ENCODE results near the gene TTC31. TPM values are rescaled to one million over a fixed set of nuclear protein-coding genes. Genes with fewer than 3 reads are reported as not detected.
"Not testable (repeated sequence)": the region's sequence is repeated elsewhere in the genome, so short reads cannot be mapped to it uniquely, and the experiment has no call there.

Gene TTC31
- total RNA-seq, 1 donor from 2014 or later: 20.9 TPM

DNA sequence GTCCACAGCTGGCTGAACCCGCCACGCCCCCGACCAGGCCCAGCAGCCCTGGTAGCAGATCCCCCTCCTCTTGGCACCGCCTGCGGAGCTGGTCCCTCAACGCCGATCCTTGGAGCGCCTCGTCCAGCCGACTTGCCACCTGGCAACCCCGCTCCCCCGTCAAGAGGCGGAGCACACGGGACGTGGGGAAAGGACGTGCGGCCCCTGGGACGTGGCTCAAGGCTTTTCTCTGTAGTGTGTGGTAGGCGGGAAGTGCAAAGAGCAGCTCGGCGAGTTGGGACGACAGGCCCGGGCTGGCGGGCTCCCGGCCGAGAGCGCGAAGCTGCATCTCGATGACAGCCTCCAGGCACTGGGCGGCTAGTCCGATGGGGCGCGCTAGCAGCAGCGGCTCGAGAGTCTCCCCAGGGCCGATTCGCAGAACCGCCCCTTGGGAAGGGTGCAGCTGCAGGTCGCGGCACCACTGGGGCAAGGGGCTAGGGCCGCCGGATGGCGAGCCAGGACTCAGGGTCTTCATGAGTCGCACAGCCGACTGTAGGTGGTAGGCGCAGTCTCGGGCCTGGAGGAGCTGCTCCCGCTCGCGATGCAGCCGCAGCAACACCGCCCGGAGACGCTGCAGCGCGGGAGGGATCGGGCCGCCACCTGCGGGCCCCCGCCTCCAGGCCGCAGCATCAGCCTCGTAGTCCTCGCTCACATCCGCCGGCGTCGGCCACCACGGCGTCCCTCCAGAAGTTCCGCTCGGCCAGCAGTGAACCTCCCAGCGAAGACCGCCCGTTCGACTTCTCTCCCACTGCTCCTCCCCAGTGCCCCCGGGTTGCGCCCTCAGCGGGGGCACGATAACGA lies 700 bp upstream of the TTC31 start:
- TF ChIP-seq, protein P1, sequence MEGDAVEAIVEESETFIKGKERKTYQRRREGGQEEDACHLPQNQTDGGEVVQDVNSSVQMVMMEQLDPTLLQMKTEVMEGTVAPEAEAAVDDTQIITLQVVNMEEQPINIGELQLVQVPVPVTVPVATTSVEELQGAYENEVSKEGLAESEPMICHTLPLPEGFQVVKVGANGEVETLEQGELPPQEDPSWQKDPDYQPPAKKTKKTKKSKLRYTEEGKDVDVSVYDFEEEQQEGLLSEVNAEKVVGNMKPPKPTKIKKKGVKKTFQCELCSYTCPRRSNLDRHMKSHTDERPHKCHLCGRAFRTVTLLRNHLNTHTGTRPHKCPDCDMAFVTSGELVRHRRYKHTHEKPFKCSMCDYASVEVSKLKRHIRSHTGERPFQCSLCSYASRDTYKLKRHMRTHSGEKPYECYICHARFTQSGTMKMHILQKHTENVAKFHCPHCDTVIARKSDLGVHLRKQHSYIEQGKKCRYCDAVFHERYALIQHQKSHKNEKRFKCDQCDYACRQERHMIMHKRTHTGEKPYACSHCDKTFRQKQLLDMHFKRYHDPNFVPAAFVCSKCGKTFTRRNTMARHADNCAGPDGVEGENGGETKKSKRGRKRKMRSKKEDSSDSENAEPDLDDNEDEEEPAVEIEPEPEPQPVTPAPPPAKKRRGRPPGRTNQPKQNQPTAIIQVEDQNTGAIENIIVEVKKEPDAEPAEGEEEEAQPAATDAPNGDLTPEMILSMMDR (conservative IDR thresholded peaks at IDR 0.05; ENCODE audit: low read depth, low read length): no peak
- DNase-seq (ENCODE audit: low read depth): no peak

DNA sequence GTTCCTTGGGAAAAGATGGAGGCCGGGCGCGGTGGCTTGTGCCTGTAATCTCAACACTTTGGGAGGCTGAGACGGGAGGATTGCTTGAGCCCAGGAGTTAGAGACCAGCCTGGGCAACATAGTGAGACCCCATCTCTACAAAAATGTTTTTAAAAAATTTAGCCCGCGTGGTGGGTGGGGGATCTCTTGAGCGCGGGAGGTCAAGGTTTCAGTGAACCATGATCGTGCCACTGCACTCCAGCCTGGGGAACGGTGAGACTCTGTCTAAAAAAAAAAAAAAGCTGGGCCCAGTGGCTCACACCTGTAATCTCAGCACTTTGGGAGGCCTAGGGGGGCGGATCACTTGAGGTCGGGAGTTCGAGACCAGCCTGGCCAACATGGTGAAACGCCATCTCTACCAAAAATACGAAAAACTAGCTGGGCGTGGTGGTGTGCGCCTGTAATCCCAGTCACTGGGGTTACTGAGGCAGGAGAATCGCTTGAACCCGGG lies 839 bp downstream of the TTC31 start:
- peak overlapping the region; percentile 79 for H3K4me3 ChIP-seq (ENCODE audit: low read depth, low read length)
- not testable (repeated sequence) for DNase-seq (ENCODE audit: low read depth)

More for the DNA sequence above, 700 bp upstream of the TTC31 start:
- H3K4me3 ChIP-seq (ENCODE audit: low read depth, low read length): peak overlapping the region; percentile 79

- H3K4me3 ChIP-seq (ENCODE audit: low read depth, low read length): no peak overlapping the region
- TF ChIP-seq, protein P1 (conservative IDR thresholded peaks at IDR 0.05; ENCODE audit: low read depth, low read length): no peak
- DNase-seq (ENCODE audit: low read depth): no peak
Observed at GRCh38 chr2:74486141-74486540, 3.3 kb downstream of the TTC31 start.

GRCh38 chr2:74488643-74489481 lies 6.0 kb downstream of the TTC31 start:
- TF ChIP-seq, protein P1 (conservative IDR thresholded peaks at IDR 0.05; ENCODE audit: low read depth, low read length): no peak
- no peak overlapping the region for H3K4me3 ChIP-seq (ENCODE audit: low read depth, low read length)
- no peak for DNase-seq (ENCODE audit: low read depth)

DNA sequence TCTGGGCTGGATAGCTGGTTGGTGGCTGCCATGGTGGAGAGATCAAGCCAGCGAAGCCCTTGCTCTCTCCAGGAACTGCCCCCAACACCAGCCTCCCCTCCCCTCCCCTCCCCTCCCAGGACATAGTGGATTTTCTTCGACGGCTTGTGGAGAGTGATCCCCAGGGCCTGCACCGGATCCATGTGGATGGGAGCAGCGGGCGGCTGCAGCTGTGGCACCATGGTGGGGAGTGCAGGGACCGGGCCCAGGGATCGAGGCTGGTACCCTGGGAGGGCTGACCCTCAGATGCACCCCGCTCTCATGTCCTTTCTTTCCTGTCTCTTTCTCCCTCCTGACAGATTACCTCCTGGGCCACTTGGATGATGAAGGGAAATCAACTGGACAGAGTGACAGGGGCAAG lies 7.0 kb downstream of the TTC31 start:
- H3K4me3 ChIP-seq (ENCODE audit: low read depth, low read length): no peak overlapping the region
- TF ChIP-seq, protein P1 (conservative IDR thresholded peaks at IDR 0.05; ENCODE audit: low read depth, low read length): no peak
- no peak for DNase-seq (ENCODE audit: low read depth)

DNA sequence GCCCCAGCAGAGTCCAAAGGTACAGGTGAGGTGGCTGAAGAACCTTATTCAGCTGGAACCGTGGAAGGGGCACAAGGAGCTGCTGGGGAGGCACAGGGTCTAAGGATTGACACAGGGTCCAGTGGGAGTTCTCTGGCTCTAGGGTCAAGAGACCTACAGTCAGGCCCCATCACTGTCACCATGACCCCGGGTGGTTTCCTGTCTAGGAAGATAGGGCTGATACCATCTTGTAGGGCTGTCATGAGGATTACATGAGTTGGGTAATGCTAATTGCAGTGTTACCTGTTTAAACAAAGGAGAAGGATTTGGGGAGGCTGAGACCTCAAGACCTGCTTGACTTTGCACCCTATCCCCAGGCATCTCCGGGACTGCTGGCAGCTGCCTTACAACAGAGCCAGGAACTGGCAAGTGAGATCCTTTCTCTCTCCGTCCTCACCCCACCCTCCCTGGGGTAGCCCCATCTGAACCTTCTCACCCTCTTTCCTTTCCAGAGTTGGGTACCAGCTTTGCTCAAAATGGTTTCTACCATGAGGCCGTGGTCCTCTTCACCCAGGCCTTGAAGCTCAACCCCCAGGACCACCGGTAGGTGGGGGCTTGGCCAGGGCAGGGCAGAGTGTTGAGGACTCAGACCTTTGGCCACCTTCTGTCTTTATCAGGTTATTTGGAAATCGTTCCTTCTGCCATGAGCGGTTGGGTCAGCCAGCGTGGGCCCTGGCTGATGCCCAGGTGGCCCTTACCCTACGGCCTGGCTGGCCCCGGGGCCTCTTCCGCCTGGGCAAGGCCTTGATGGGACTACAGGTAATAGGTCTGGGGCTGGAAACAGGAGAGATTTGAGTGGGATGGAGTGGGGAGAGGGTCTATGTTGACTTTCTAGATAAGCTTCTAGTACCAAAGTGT lies 9.0 kb downstream of the TTC31 start:
- TF ChIP-seq, protein P1 (conservative IDR thresholded peaks at IDR 0.05; ENCODE audit: low read depth, low read length): no peak
- no peak overlapping the region for H3K4me3 ChIP-seq (ENCODE audit: low read depth, low read length)
- no peak for DNase-seq (ENCODE audit: low read depth)

Data from epithelial cell of proximal tubule (primary cell).